Measurements from ENCODE around the gene RREB1.

GRCh38 chr6:7228662-7229375 is 121.1 kb downstream of the RREB1 start:
- no peak for TF ChIP-seq CTCF (conservative IDR thresholded peaks at IDR 0.05 in 1 of 2, IDR thresholded peaks at IDR 0.05 in 1 of 2; ENCODE audit: extremely low read depth in 1 of 2, insufficient read depth in 1 of 2, low read depth in 1 of 2, low read length in 2 of 2)
- TF ChIP-seq EZH2 (IDR thresholded peaks at IDR 0.05; ENCODE audit: borderline replicate concordance, low read length) = no peak
